GM12878 (cell line): Measurements from ENCODE around the gene MAP4K4. TPM values are rescaled to one million over a fixed set of nuclear protein-coding genes. Genes with fewer than 3 reads are reported as not detected.

ENCODE experiments used
- ATAC-seq: fragments of 200-7000 bp; cut with Tn5 transposase; 3 replicates; pipeline ENCODE4 v1.9.1; 2020; ENCODE audit warnings: mild to moderate bottlenecking, moderate library complexity
- BruUV-seq: library from RNA; stranded (reverse); fragments of 400-500 nt; replicated peaks from 2 replicates; lab custom pipeline; 2021; lab: Mats Ljungman, UMichigan
- CTCF ChIA-PET: fragments of 300-600 bp; sonication (Branson Sonifier 250); formaldehyde crosslinking; extraction: SDS; loops from one replicate; lab custom pipeline; 2021; ENCODE audit warnings: inconsistent platforms; lab: Yijun Ruan, JAX
- POLR2A ChIA-PET: fragments of 350-600 bp; formaldehyde crosslinking; extraction: SDS; loops from one replicate; lab custom pipeline; 2021; ENCODE audit warnings: inconsistent platforms; lab: Charles Lee
- RAD21 ChIA-PET: fragments of 300-600 bp; sonication (Branson Sonifier 250); formaldehyde crosslinking; loops from one replicate; lab custom pipeline; 2023; ENCODE audit warnings: antibody characterized with exemption; ENCODE audit not compliant: unreplicated experiment; lab: Charles Lee
- SMC1A ChIA-PET: fragments of 300-600 bp; sonication (Branson Sonifier 250); formaldehyde crosslinking; loops from one replicate; lab custom pipeline; 2023; ENCODE audit not compliant: unreplicated experiment, uncharacterized antibody; lab: Charles Lee
- DNase-seq: peaks from one replicate; pipeline ENCODE4 v3.0.0-alpha.2; 2011; ENCODE audit warnings: low read depth, low spot score
- FAIRE-seq: peaks from 3 replicates; lab custom pipeline; 2011; peaks lifted over from hg19 to GRCh38; lab: Jason Lieb, UNC
- H2AFZ ChIP-seq: 2 replicates; pipeline ENCODE4 v1.6.0; 2011; ENCODE audit warnings: low read depth, low read length, control low read depth; ENCODE audit not compliant: control insufficient read depth
- H3K27ac ChIP-seq: 2 replicates; pipeline ENCODE4 v1.5.1; 2011; ENCODE audit warnings: control low read depth; ENCODE audit not compliant: control insufficient read depth, insufficient read depth
- H3K27me3 ChIP-seq, 2 experiments: replicated peaks in 1 of 2; 2 replicates each; pipeline versions ENCODE4 v1.6.0 to v1.6.1; 2011; ENCODE audit warnings: low read length in 1 of 2; ENCODE audit not compliant: control insufficient read depth in 2 of 2, insufficient read depth in 2 of 2
- H3K36me3 ChIP-seq, 2 experiments: 2 replicates each; pipeline ENCODE4 v1.5.1; 2011; ENCODE audit warnings: low read length in 1 of 2; ENCODE audit not compliant: control insufficient read depth in 2 of 2, insufficient read depth in 2 of 2
- H3K4me1 ChIP-seq: 2 replicates; pipeline ENCODE4 v1.6.1; 2011; ENCODE audit warnings: mild to moderate bottlenecking, low read length, moderate library complexity, mixed read lengths; ENCODE audit not compliant: control insufficient read depth, insufficient read depth
- H3K4me2 ChIP-seq: 2 replicates; pipeline ENCODE4 v1.6.0; 2011; ENCODE audit warnings: control low read depth; ENCODE audit not compliant: control insufficient read depth, insufficient read depth
- H3K4me3 ChIP-seq: fragments of 200-600 bp; sonication (generic); 2 replicates; pipeline ENCODE4 v1.5.1; 2016
- H3K79me2 ChIP-seq: 2 replicates; pipeline ENCODE4 v1.6.0; 2011; ENCODE audit warnings: low read length; ENCODE audit not compliant: control insufficient read depth, insufficient read depth
- H3K9ac ChIP-seq: 2 replicates; pipeline ENCODE4 v1.8.0; 2011; ENCODE audit warnings: low read length, control low read depth, mixed read lengths; ENCODE audit not compliant: control insufficient read depth, insufficient read depth
- H3K9me3 ChIP-seq: replicated peaks from 3 replicates; pipeline ENCODE4 v1.5.1; 2011; ENCODE audit warnings: mild to moderate bottlenecking, low read length; ENCODE audit not compliant: control insufficient read depth, insufficient read depth
- H4K20me1 ChIP-seq: 2 replicates; pipeline ENCODE4 v1.6.0; 2011; ENCODE audit not compliant: control insufficient read depth, insufficient read depth
- BHLHE40 ChIP-seq, 2 experiments: fragments of 450-650 bp in 1 of 2; IDR thresholded peaks; 2 replicates each; pipeline ENCODE4 v1.6.1; 2011 to 2017; ENCODE audit warnings: low read depth in 2 of 2, borderline replicate concordance in 1 of 2, improper control_type of control experiment in 1 of 2, low read length in 1 of 2, mild to moderate bottlenecking in 1 of 2
- BMI1 ChIP-seq: fragments of 450-650 bp; IDR thresholded peaks from 2 replicates; pipeline ENCODE4 v1.6.1; 2016; ENCODE audit warnings: mild to moderate bottlenecking, moderate library complexity, borderline replicate concordance
- CBFB ChIP-seq: IDR thresholded peaks from 2 replicates; pipeline ENCODE4 v1.6.1; 2016; ENCODE audit warnings: antibody characterized with exemption, low read depth
- CHD1 ChIP-seq: IDR thresholded peaks from 2 replicates; pipeline ENCODE4 v1.6.1; 2012; ENCODE audit warnings: low read depth, low read length, improper control_type of control experiment
- CHD4 ChIP-seq: fragments of 200-600 bp; sonication (generic); IDR thresholded peaks from 2 replicates; pipeline ENCODE4 v1.6.1; 2016; ENCODE audit warnings: mild to moderate bottlenecking
- HCFC1 ChIP-seq: fragments of 150-350 bp; IDR thresholded peaks from 2 replicates; pipeline ENCODE4 v1.6.1; 2014; ENCODE audit warnings: low read length
- JUND ChIP-seq: IDR thresholded peaks from 2 replicates; pipeline ENCODE4 v1.6.1; 2012; ENCODE audit warnings: low read depth, mild to moderate bottlenecking, low read length, improper control_type of control experiment, moderate library complexity
- KLF5 ChIP-seq: fragments of 450-650 bp; IDR thresholded peaks from 2 replicates; pipeline ENCODE4 v1.6.1; 2014; ENCODE audit warnings: mild to moderate bottlenecking; ENCODE audit not compliant: partially characterized antibody
- SREBF2 ChIP-seq: IDR thresholded peaks from 2 replicates; pipeline ENCODE4 v1.6.1; 2012; ENCODE audit warnings: mild to moderate bottlenecking, low read length
- STAT3 ChIP-seq: IDR thresholded peaks from 2 replicates; pipeline ENCODE4 v1.6.1; 2011; ENCODE audit warnings: low read depth, low read length, improper control_type of control experiment
- TAF1 ChIP-seq: IDR thresholded peaks from 2 replicates; pipeline ENCODE4 v1.6.1; 2011; ENCODE audit warnings: mild to moderate bottlenecking, low read depth, low read length, borderline replicate concordance
- ZSCAN29 ChIP-seq: fragments of 450-650 bp; IDR thresholded peaks from 2 replicates; pipeline ENCODE4 v1.6.1; 2017; ENCODE audit warnings: mild to moderate bottlenecking, moderate library complexity
- ZZZ3 ChIP-seq: IDR thresholded peaks from 2 replicates; pipeline ENCODE4 v1.6.1; 2011; ENCODE audit warnings: low read depth; ENCODE audit not compliant: control insufficient read depth, insufficient read length
- WGBS: methylation state at CpG from one replicate; pipeline ENCODE4 v1.1.6; 2016; ENCODE audit warnings: low lambda C conversion rate; ENCODE audit not compliant: insufficient replicate concordance, insufficient coverage; ENCODE audit errors: missing lambda C conversion rate; 5-methylcytosine and 5-hydroxymethylcytosine counted together
- in situ Hi-C: fragments of 300-500 bp; cut with MboI; formaldehyde crosslinking; loops from 9 replicates; pipeline ENCODE4 v1.14.3; 2018; ENCODE audit warnings: mixed read lengths
- intact Hi-C: fragments of 100-400 bp; cut with micrococcal nuclease; formaldehyde crosslinking; loops from one replicate; pipeline ENCODE4 v1.14.2; 2022; ENCODE audit not compliant: unreplicated experiment
- polyA plus RNA-seq, 11 experiments: library from polyadenylated mRNA; depleted of rRNA in 4 of 11; unstranded in 6 of 11; stranded (reverse) in 5 of 11; fragments of >200 nt; fragmentation: Nextera tagmentation in 4 of 11; fragmentation: Illumina TruSeq in 1 of 11; extraction: Ambion mirVana in 4 of 11; extraction: Trizol in 1 of 11; gene quantifications; 1 replicate in 1 of 11; 2 replicates in 10 of 11; pipeline versions ENCODE4 v1.2.1 to v1.2.3, GENCODE V29; 2011 to 2016; ENCODE audit warnings: inconsistent platforms in 2 of 11, missing spikeins in 2 of 11, low read depth in 1 of 11
- total RNA-seq, 4 experiments: library from RNA; depleted of rRNA in 3 of 4; stranded (reverse); fragments of >200 nt in 3 of 4; fragmentation: Illumina TruSeq in 1 of 4; extraction: Trizol in 1 of 4; gene quantifications; 2 replicates each; pipeline versions ENCODE4 v1.2.1 to v1.2.3, GENCODE V29; 2013 to 2021
- TF ChIP-seq, protein P1 (sequence below): fragments of 450-650 bp; formaldehyde crosslinking; IDR thresholded peaks from 2 replicates; pipeline ENCODE4 v1.5.0; 2022; ENCODE audit warnings: mild to moderate bottlenecking, missing genetic modification characterization
- TF ChIP-seq, protein P2 (sequence below): IDR thresholded peaks from 2 replicates; pipeline ENCODE4 v1.6.1; 2012; ENCODE audit warnings: low read depth, low read length, improper control_type of control experiment
- TF ChIP-seq, protein P3 (sequence below): IDR thresholded peaks from 2 replicates; pipeline ENCODE4 v1.6.1; 2012; ENCODE audit warnings: low read depth, low read length, improper control_type of control experiment

The MAP4K4 gene
- total and polyA plus RNA-seq, 10 of the 15 experiments (the other 5 are each of a cell fraction or from before 2014, with no cell fraction given), result 1.9 to 50.4 (median 9.7) TPM

DNA sequence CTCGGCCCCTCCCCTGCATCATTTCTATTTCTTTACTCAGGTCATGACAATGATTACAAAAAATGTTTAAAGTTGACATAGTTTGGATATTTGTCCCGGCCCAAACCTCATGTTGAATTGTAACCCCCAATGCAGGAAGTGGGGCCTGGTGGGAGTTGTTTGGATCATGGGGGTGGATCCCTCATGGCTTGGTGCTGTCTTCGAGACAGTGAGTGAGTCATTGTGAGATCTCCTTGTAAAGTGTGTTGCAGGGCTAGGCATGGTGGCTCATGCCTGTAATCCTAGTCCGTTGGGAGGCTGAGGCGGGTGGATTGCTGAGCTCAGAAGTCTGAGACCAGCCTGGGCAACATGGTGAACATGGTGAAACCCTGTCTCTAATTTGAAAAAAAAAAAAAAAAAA lies 9.2 kb upstream of the MAP4K4 start (continued):
- TF ChIP-seq, protein P1, sequence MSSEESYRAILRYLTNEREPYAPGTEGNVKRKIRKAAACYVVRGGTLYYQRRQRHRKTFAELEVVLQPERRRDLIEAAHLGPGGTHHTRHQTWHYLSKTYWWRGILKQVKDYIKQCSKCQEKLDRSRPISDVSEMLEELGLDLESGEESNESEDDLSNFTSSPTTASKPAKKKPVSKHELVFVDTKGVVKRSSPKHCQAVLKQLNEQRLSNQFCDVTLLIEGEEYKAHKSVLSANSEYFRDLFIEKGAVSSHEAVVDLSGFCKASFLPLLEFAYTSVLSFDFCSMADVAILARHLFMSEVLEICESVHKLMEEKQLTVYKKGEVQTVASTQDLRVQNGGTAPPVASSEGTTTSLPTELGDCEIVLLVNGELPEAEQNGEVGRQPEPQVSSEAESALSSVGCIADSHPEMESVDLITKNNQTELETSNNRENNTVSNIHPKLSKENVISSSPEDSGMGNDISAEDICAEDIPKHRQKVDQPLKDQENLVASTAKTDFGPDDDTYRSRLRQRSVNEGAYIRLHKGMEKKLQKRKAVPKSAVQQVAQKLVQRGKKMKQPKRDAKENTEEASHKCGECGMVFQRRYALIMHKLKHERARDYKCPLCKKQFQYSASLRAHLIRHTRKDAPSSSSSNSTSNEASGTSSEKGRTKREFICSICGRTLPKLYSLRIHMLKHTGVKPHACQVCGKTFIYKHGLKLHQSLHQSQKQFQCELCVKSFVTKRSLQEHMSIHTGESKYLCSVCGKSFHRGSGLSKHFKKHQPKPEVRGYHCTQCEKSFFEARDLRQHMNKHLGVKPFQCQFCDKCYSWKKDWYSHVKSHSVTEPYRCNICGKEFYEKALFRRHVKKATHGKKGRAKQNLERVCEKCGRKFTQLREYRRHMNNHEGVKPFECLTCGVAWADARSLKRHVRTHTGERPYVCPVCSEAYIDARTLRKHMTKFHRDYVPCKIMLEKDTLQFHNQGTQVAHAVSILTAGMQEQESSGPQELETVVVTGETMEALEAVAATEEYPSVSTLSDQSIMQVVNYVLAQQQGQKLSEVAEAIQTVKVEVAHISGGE, result no peak
- TF ChIP-seq ZZZ3 (no peak), HCFC1 (no peak), ZSCAN29 (no peak), STAT3 (no peak)
- TF ChIP-seq, all 136 proteins: peak for 0

DNA sequence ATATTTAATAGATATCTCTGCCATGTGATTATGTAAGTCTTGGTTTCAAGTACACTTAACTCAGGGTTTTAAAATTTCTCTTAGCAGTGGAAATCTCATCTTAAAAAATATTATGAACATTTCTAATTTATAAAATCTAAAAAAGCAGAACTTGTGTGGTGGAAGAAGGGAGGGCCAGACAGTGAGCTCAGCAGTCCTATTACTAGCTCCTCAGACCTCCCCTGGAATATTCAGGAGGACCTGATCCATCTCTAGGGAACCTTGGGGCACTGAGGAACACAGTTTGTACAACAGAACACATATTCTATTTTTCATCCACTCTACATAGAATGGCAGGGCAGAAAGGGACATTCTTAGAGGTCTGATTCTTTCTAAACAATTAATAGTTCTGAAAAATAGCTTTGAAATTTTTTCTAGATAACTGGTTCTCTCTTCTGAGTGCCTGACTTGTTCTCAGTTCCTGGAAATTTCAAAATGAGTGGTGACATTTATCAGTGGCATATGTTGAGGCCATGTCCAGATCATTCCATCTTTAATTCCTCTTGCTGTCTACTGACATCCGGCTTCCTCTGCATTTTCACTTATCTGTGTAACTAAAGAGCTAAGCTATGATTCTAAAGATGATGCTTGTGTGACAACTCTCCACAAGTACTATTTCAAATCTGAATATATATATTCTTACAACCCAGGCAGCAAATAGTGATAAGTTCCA lies 8.2 kb upstream of the MAP4K4 start:
- H3K36me3 ChIP-seq, result no peaks in the 10 kb centered on the region
- no peak for DNase-seq
- H3K27ac ChIP-seq, result no peak overlapping the region
- no peaks in the 10 kb centered on the region for H4K20me1 ChIP-seq
- ChIA-PET SMC1A (interaction anchor here (0.7 to 2.1 kb wide), 5 partner anchors 11 to 56 kb away, joined by 3 to 6 read pairs (median 4); no protein-coding TSS in a partner anchor), CTCF (interaction anchor here (0.6 to 1.4 kb wide), 4 partner anchors 11 to 37 kb away, joined by 3 to 7 read pairs (median 4); no protein-coding TSS in a partner anchor), POLR2A (interaction anchor here (0.6 to 0.7 kb wide), 2 partner anchors 67 to 120 kb away, joined by 4 to 5 read pairs; no protein-coding TSS in a partner anchor), RAD21 (interaction anchor here (1.1 kb wide), 1 partner anchor 142 kb away, joined by 4 read pairs; no protein-coding TSS in a partner anchor)
- no peak for FAIRE-seq
- H3K9ac ChIP-seq, result no peak overlapping the region
- ATAC-seq, result no peak
- no peak overlapping the region for H2AFZ ChIP-seq
- peaks cover 0 to 10% of the 10 kb centered on the region in 2 experiments; a peak in 2 of 4 replicates for H3K27me3 ChIP-seq
- TF ChIP-seq BMI1 (no peak), SREBF2 (no peak), TAF1 (no peak), KLF5 (no peak), CHD4 (no peak), CBFB (no peak), BHLHE40 (IDR thresholded peaks at IDR 0.05; ENCODE audit: borderline replicate concordance in 1 of 2, low read depth in 2 of 2, low read length in 1 of 2) (no peak), CHD1 (no peak), JUND (no peak)
- TF ChIP-seq, protein P2, sequence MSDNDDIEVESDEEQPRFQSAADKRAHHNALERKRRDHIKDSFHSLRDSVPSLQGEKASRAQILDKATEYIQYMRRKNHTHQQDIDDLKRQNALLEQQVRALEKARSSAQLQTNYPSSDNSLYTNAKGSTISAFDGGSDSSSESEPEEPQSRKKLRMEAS, result no peak
- TF ChIP-seq, protein P3, sequence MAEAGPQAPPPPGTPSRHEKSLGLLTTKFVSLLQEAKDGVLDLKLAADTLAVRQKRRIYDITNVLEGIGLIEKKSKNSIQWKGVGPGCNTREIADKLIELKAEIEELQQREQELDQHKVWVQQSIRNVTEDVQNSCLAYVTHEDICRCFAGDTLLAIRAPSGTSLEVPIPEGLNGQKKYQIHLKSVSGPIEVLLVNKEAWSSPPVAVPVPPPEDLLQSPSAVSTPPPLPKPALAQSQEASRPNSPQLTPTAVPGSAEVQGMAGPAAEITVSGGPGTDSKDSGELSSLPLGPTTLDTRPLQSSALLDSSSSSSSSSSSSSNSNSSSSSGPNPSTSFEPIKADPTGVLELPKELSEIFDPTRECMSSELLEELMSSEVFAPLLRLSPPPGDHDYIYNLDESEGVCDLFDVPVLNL, result no peak
- intact Hi-C loops, result no loop called here
- H3K4me1 ChIP-seq, result no peaks in the 10 kb centered on the region
- H3K4me3 ChIP-seq, result no peak overlapping the region
- H3K79me2 ChIP-seq, result no peaks in the 10 kb centered on the region
- H3K9me3 ChIP-seq, result no peaks in the 10 kb centered on the region
- no peak overlapping the region for H3K4me2 ChIP-seq
- WGBS, result 30% methylated on average over 1 of the region's 1 CpG
- in situ Hi-C loops, result no loop called here
- no TSS peak for BruUV-seq
